ENCODE results near the gene NLRC5.

Gene NLRC5

GRCh38 chr16:56997264-56997663, 7.9 kb downstream of the NLRC5 start:
- H3K79me2 ChIP-seq (ENCODE audit: insufficient read depth, low read length): no peaks in the 10 kb centered on the region
- H3K4me1 ChIP-seq (ENCODE audit: insufficient read depth, low read length): no peaks in the 10 kb centered on the region
- no peaks in the 10 kb centered on the region for H3K36me3 ChIP-seq (ENCODE audit: insufficient read depth, low read length)
- DNase-seq: no peak
- H3K9ac ChIP-seq (ENCODE audit: low read depth, low read length): no peak overlapping the region
- H2AFZ ChIP-seq (ENCODE audit: low read depth, low read length): no peak overlapping the region
- no peak for ATAC-seq (ENCODE audit: insufficient read depth, low read depth)
- no peaks in the 10 kb centered on the region for H4K20me1 ChIP-seq (ENCODE audit: insufficient read depth, low read length)
- H3K4me3 ChIP-seq (ENCODE audit: low read depth in 1 of 2, low read length in 2 of 2): no peak overlapping the region
- no peak overlapping the region for H3K27ac ChIP-seq (ENCODE audit: low read length)
- H3K27me3 ChIP-seq (ENCODE audit: insufficient read depth, low read length, poor library complexity): no peaks in the 10 kb centered on the region
- H3K4me2 ChIP-seq (ENCODE audit: insufficient read depth, low read length): no peak overlapping the region
- no peaks in the 10 kb centered on the region for H3K9me3 ChIP-seq (ENCODE audit: insufficient read depth, low read length, severe bottlenecking)
- TF ChIP-seq EZH2 (IDR thresholded peaks at IDR 0.05; ENCODE audit: borderline replicate concordance, low read depth, low read length, severe bottlenecking): no peak
- TF ChIP-seq, protein P1, sequence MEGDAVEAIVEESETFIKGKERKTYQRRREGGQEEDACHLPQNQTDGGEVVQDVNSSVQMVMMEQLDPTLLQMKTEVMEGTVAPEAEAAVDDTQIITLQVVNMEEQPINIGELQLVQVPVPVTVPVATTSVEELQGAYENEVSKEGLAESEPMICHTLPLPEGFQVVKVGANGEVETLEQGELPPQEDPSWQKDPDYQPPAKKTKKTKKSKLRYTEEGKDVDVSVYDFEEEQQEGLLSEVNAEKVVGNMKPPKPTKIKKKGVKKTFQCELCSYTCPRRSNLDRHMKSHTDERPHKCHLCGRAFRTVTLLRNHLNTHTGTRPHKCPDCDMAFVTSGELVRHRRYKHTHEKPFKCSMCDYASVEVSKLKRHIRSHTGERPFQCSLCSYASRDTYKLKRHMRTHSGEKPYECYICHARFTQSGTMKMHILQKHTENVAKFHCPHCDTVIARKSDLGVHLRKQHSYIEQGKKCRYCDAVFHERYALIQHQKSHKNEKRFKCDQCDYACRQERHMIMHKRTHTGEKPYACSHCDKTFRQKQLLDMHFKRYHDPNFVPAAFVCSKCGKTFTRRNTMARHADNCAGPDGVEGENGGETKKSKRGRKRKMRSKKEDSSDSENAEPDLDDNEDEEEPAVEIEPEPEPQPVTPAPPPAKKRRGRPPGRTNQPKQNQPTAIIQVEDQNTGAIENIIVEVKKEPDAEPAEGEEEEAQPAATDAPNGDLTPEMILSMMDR (IDR thresholded peaks at IDR 0.05; ENCODE audit: borderline replicate concordance, extremely low read depth, low read length, poor library complexity, severe bottlenecking): no peak

GRCh38 chr16:56997931-56998330, 8.6 kb downstream of the NLRC5 start:
- Histone ChIP-seq H2AFZ (ENCODE audit: low read depth, low read length) (no peak overlapping the region), H3K4me3 (ENCODE audit: low read depth in 1 of 2, low read length in 2 of 2) (no peak overlapping the region), H3K36me3 (ENCODE audit: insufficient read depth, low read length) (no peaks in the 10 kb centered on the region), H3K79me2 (ENCODE audit: insufficient read depth, low read length) (no peaks in the 10 kb centered on the region), H3K27ac (ENCODE audit: low read length) (no peak overlapping the region), H4K20me1 (ENCODE audit: insufficient read depth, low read length) (no peaks in the 10 kb centered on the region), H3K4me2 (ENCODE audit: insufficient read depth, low read length) (no peak overlapping the region), H3K9me3 (ENCODE audit: insufficient read depth, low read length, severe bottlenecking) (no peaks in the 10 kb centered on the region), H3K9ac (ENCODE audit: low read depth, low read length) (no peak overlapping the region), H3K4me1 (ENCODE audit: insufficient read depth, low read length) (no peaks in the 10 kb centered on the region), H3K27me3 (ENCODE audit: insufficient read depth, low read length, poor library complexity) (no peaks in the 10 kb centered on the region)
- ATAC-seq (ENCODE audit: insufficient read depth, low read depth): no peak
- TF ChIP-seq EZH2 (IDR thresholded peaks at IDR 0.05; ENCODE audit: borderline replicate concordance, low read depth, low read length, severe bottlenecking): no peak
- TF ChIP-seq, protein P1 (IDR thresholded peaks at IDR 0.05; ENCODE audit: borderline replicate concordance, extremely low read depth, low read length, poor library complexity, severe bottlenecking): no peak
- no peak for DNase-seq

GRCh38 chr16:56998352-56998751, 9.0 kb downstream of the NLRC5 start:
- Histone ChIP-seq H2AFZ (ENCODE audit: low read depth, low read length) (no peak overlapping the region), H3K36me3 (ENCODE audit: insufficient read depth, low read length) (no peaks in the 10 kb centered on the region), H3K27me3 (ENCODE audit: insufficient read depth, low read length, poor library complexity) (no peaks in the 10 kb centered on the region), H3K79me2 (ENCODE audit: insufficient read depth, low read length) (no peaks in the 10 kb centered on the region), H3K4me2 (ENCODE audit: insufficient read depth, low read length) (no peak overlapping the region), H3K4me3 (ENCODE audit: low read depth in 1 of 2, low read length in 2 of 2) (no peak overlapping the region), H3K27ac (ENCODE audit: low read length) (no peak overlapping the region), H4K20me1 (ENCODE audit: insufficient read depth, low read length) (no peaks in the 10 kb centered on the region), H3K9ac (ENCODE audit: low read depth, low read length) (no peak overlapping the region), H3K4me1 (ENCODE audit: insufficient read depth, low read length) (no peaks in the 10 kb centered on the region), H3K9me3 (ENCODE audit: insufficient read depth, low read length, severe bottlenecking) (no peaks in the 10 kb centered on the region)
- DNase-seq (no peak), ATAC-seq (ENCODE audit: insufficient read depth, low read depth) (no peak)
- TF ChIP-seq EZH2 (IDR thresholded peaks at IDR 0.05; ENCODE audit: borderline replicate concordance, low read depth, low read length, severe bottlenecking): no peak
- TF ChIP-seq, protein P1 (IDR thresholded peaks at IDR 0.05; ENCODE audit: borderline replicate concordance, extremely low read depth, low read length, poor library complexity, severe bottlenecking): no peak

- Histone ChIP-seq H3K9ac (ENCODE audit: low read depth, low read length) (no peak overlapping the region), H4K20me1 (ENCODE audit: insufficient read depth, low read length) (no peaks in the 10 kb centered on the region), H3K36me3 (ENCODE audit: insufficient read depth, low read length) (no peaks in the 10 kb centered on the region), H3K4me2 (ENCODE audit: insufficient read depth, low read length) (no peak overlapping the region), H3K4me1 (ENCODE audit: insufficient read depth, low read length) (no peaks in the 10 kb centered on the region), H3K9me3 (ENCODE audit: insufficient read depth, low read length, severe bottlenecking) (no peaks in the 10 kb centered on the region), H3K27ac (ENCODE audit: low read length) (no peak overlapping the region), H3K79me2 (ENCODE audit: insufficient read depth, low read length) (no peaks in the 10 kb centered on the region), H3K4me3 (ENCODE audit: low read depth in 1 of 2, low read length in 2 of 2) (no peak overlapping the region), H2AFZ (ENCODE audit: low read depth, low read length) (no peak overlapping the region), H3K27me3 (ENCODE audit: insufficient read depth, low read length, poor library complexity) (no peaks in the 10 kb centered on the region)
- ATAC-seq (ENCODE audit: insufficient read depth, low read depth) (no peak), DNase-seq (no peak)
- TF ChIP-seq, protein P1 (IDR thresholded peaks at IDR 0.05; ENCODE audit: borderline replicate concordance, extremely low read depth, low read length, poor library complexity, severe bottlenecking): no peak
- no peak for TF ChIP-seq EZH2 (IDR thresholded peaks at IDR 0.05; ENCODE audit: borderline replicate concordance, low read depth, low read length, severe bottlenecking)
Observed at GRCh38 chr16:56998861-56999260, 9.5 kb downstream of the NLRC5 start.

Data from DND-41 (cell line).